ENCODE results near the gene SMAD6. TPM values are rescaled to one million over a fixed set of nuclear protein-coding genes. Genes with fewer than 3 reads are reported as not detected.

The SMAD6 gene
- polyA plus RNA-seq, 1 of the 3 experiments (the other 2 are of a cell fraction) = 4.5 TPM

DNA sequence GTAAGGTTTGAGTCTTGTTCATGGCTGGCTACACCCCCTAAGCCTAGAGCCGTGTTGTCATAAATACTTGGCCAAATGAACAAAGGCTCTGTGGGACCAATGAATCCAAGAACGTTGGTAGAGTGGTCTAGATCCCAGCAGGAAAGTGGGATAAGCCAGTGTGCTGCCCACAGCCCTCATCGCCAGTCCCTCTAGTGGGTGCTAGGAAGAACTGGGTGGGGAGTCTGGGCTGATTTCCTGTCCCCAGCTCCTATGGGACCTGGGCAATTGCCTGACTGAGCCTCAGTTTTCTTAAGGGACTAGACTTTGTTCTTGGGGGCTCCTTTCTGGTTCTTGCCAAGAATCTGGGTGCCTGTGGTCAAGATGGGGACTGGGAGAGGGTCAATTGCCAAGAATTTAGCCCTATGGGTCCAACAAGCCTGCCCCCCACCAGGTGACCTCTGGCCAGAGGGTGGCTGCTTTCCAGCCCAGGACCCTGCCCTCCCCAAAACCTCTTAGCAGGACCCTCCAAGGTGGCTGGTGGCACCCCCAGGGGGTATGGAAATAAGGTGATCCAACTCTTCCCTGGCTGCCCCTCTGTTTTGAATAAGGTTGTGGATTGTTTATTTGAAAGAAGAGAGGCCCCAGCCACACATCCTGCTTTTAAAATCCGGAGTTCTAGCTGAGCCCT is 42.7 kb downstream of the SMAD6 start:
- H3K4me1 ChIP-seq (ENCODE audit: control insufficient read depth in 1 of 2, insufficient read depth in 2 of 2, low read depth in 1 of 2, low read length in 1 of 2) = peaks cover 11 to 43% of the 10 kb centered on the region in 2 experiments
- H3K9ac ChIP-seq = no peak overlapping the region
- H3K79me2 ChIP-seq (ENCODE audit: insufficient read depth) = peaks cover 99% of the 10 kb centered on the region
- H2AFZ ChIP-seq (ENCODE audit: low read depth) = no peak overlapping the region
- no peaks in the 10 kb centered on the region for H3K36me3 ChIP-seq (replicated peaks in 1 of 2; ENCODE audit: control insufficient read depth in 1 of 2, insufficient read depth in 2 of 2, low read length in 1 of 2)
- no peak for TF ChIP-seq TAF1 (IDR thresholded peaks at IDR 0.05; ENCODE audit: borderline replicate concordance, low read depth, low read length)
- TF ChIP-seq, protein P1, sequence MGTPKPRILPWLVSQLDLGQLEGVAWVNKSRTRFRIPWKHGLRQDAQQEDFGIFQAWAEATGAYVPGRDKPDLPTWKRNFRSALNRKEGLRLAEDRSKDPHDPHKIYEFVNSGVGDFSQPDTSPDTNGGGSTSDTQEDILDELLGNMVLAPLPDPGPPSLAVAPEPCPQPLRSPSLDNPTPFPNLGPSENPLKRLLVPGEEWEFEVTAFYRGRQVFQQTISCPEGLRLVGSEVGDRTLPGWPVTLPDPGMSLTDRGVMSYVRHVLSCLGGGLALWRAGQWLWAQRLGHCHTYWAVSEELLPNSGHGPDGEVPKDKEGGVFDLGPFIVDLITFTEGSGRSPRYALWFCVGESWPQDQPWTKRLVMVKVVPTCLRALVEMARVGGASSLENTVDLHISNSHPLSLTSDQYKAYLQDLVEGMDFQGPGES (IDR thresholded peaks at IDR 0.05; ENCODE audit: low read depth, low read length) = no peak
- no peak overlapping the region for H3K4me2 ChIP-seq
- no peaks in the 10 kb centered on the region for H3K27me3 ChIP-seq (ENCODE audit: insufficient read depth)
- no peak for DNase-seq
- ChIA-PET CTCF (interaction anchor here (1.4 to 2.6 kb wide), 3 partner anchors 10 to 118 kb away, joined by 4 to 8 read pairs (median 5); no protein-coding TSS in a partner anchor), POLR2A (no interaction called here)
- no peaks in the 10 kb centered on the region for H3K9me3 ChIP-seq
- WGBS (ENCODE audit: low lambda C conversion rate) = 79% methylated on average over 4 of the region's 4 CpGs
- no peak overlapping the region for H3K27ac ChIP-seq (ENCODE audit: low read depth in 2 of 2, low read length in 1 of 2)
- peaks cover 73% of the 10 kb centered on the region for H4K20me1 ChIP-seq (ENCODE audit: insufficient read depth)
- no peak overlapping the region for H3K4me3 ChIP-seq (ENCODE audit: low read depth in 2 of 2, low read length in 1 of 2)
- H3K9me2 ChIP-seq = no peaks in the 10 kb centered on the region
- H3F3A ChIP-seq (replicated peaks; ENCODE audit: insufficient read depth) = peaks cover 30% of the 10 kb centered on the region

DNA sequence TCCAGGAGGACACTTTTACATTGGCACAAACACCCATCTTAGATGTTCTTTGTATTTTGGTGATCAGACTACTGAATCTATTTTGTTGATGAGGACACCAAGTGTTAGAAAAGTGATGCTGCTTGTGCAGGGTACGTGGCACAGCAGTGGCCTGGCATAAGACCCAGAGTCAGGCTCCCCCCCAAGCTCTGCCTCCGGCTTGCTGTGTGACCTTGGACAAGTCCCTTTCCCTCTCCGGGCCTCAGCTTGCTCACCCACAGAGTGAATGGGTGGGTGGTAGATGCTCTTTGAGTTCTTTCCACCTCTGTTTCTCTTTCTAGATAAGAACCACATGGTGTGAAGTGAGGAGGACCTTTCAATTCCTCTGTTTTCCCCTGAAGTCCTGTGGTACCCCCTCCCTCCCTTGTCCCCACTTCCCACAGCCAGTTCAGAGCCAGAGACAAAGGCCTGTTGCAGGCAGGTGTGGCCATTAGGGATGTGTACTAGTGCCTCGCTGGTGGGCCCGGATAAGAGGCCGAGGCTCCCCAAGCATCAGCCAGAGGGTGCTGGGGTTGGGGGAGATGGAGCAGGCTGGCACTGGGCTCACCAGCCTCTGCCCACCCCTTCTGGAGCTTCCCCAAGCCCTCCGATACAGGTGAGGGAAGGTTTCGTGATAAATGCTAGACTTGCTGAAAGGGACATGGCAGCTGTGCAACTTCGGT is 43.6 kb downstream of the SMAD6 start:
- Histone ChIP-seq H3K4me3 (ENCODE audit: low read depth in 2 of 2, low read length in 1 of 2) (no peak overlapping the region), H3K27me3 (ENCODE audit: insufficient read depth) (no peaks in the 10 kb centered on the region), H3K27ac (ENCODE audit: low read depth in 2 of 2, low read length in 1 of 2) (peak overlapping the region in 1 of 2 experiments; percentile 79; a peak in 1 of 4 replicates), H4K20me1 (ENCODE audit: insufficient read depth) (peaks cover 64% of the 10 kb centered on the region), H3K9me2 (no peaks in the 10 kb centered on the region), H3F3A (replicated peaks; ENCODE audit: insufficient read depth) (peaks cover 30% of the 10 kb centered on the region), H3K9ac (no peak overlapping the region), H3K4me2 (no peak overlapping the region), H3K79me2 (ENCODE audit: insufficient read depth) (peaks cover 99% of the 10 kb centered on the region), H3K36me3 (replicated peaks in 1 of 2; ENCODE audit: control insufficient read depth in 1 of 2, insufficient read depth in 2 of 2, low read length in 1 of 2) (no peaks in the 10 kb centered on the region), H2AFZ (ENCODE audit: low read depth) (no peak overlapping the region), H3K4me1 (ENCODE audit: control insufficient read depth in 1 of 2, insufficient read depth in 2 of 2, low read depth in 1 of 2, low read length in 1 of 2) (peaks cover 11 to 45% of the 10 kb centered on the region in 2 experiments), H3K9me3 (no peaks in the 10 kb centered on the region)
- 94% methylated on average over 7 of the region's 9 CpGs for WGBS (ENCODE audit: low lambda C conversion rate)
- POLR2A ChIA-PET = no interaction called here
- CTCF ChIA-PET = interaction anchor here (1.0 to 2.6 kb wide), 3 partner anchors 11 to 28 kb away, joined by 4 to 8 read pairs (median 7); no protein-coding TSS in a partner anchor
- TF ChIP-seq, protein P2, sequence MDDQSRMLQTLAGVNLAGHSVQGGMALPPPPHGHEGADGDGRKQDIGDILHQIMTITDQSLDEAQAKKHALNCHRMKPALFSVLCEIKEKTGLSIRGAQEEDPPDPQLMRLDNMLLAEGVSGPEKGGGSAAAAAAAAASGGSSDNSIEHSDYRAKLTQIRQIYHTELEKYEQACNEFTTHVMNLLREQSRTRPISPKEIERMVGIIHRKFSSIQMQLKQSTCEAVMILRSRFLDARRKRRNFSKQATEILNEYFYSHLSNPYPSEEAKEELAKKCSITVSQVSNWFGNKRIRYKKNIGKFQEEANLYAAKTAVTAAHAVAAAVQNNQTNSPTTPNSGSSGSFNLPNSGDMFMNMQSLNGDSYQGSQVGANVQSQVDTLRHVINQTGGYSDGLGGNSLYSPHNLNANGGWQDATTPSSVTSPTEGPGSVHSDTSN (IDR thresholded peaks at IDR 0.05) = no peak
- TF ChIP-seq, protein P3, sequence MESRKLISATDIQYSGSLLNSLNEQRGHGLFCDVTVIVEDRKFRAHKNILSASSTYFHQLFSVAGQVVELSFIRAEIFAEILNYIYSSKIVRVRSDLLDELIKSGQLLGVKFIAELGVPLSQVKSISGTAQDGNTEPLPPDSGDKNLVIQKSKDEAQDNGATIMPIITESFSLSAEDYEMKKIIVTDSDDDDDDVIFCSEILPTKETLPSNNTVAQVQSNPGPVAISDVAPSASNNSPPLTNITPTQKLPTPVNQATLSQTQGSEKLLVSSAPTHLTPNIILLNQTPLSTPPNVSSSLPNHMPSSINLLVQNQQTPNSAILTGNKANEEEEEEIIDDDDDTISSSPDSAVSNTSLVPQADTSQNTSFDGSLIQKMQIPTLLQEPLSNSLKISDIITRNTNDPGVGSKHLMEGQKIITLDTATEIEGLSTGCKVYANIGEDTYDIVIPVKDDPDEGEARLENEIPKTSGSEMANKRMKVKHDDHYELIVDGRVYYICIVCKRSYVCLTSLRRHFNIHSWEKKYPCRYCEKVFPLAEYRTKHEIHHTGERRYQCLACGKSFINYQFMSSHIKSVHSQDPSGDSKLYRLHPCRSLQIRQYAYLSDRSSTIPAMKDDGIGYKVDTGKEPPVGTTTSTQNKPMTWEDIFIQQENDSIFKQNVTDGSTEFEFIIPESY (IDR thresholded peaks at IDR 0.05; ENCODE audit: borderline replicate concordance, low read depth) = no peak
- TF ChIP-seq, protein P1 (IDR thresholded peaks at IDR 0.05; ENCODE audit: low read depth, low read length) = no peak
- TF ChIP-seq SMC3 (IDR thresholded peaks at IDR 0.05; ENCODE audit: low read depth, low read length) (no peak), RAD21 (IDR thresholded peaks at IDR 0.05; ENCODE audit: low read length) (no peak), NRF1 (IDR thresholded peaks at IDR 0.05; ENCODE audit: low read depth, low read length) (no peak), TCF12 (IDR thresholded peaks at IDR 0.05) (no peak), FOXM1 (IDR thresholded peaks at IDR 0.05; ENCODE audit: low read depth) (no peak), MEF2A (IDR thresholded peaks at IDR 0.05; ENCODE audit: borderline replicate concordance, low read depth) (no peak)
- no peak for DNase-seq

Measured in SK-N-SH (cell line).